ENCODE data around the gene CHD5. TPM values are rescaled to one million over a fixed set of nuclear protein-coding genes. Genes with fewer than 3 reads are reported as not detected.

The CHD5 gene
- total and polyA plus RNA-seq, 2 of the 13 experiments (the other 11 are each of a cell fraction or from before 2014, with no cell fraction given), result 0.02 to 0.21 TPM

- TF ChIP-seq ZBTB2 (CRISPR knock-in tag; IDR thresholded peaks at IDR 0.05; ENCODE audit: low read depth) (no peak), ZBTB10 (CRISPR knock-in tag; IDR thresholded peaks at IDR 0.05; ENCODE audit: borderline replicate concordance) (no peak), ZNF589 (CRISPR knock-in tag; conservative IDR thresholded peaks at IDR 0.05) (no peak), ELF4 (CRISPR knock-in tag; IDR thresholded peaks at IDR 0.05; ENCODE audit: borderline replicate concordance) (no peak)
Measured at GRCh38 chr1:6225651-6226050, 45.5 kb upstream of the CHD5 start (continued).

- H3K79me2 ChIP-seq (ENCODE audit: insufficient read depth, low read length), result no peaks in the 10 kb centered on the region
- peak; percentile 13; the same call in 1 of the 3 replicates for ATAC-seq
- no peak overlapping the region for H3K4me2 ChIP-seq (ENCODE audit: low read depth, low read length)
- H3K36me3 ChIP-seq (replicated peaks in 1 of 2; ENCODE audit: control insufficient read depth in 1 of 2, insufficient read depth in 2 of 2, low read length in 2 of 2), result peaks cover 9 to 49% of the 10 kb centered on the region in 2 experiments; a peak in 4 of 5 replicates
- ChIA-PET CTCF (ENCODE audit: low intra/inter-chr PET ratio, low total read pairs) (no interaction called here), POLR2A (interaction anchor here (0.7 to 1.6 kb wide), 2 partner anchors 12 to 18 kb away, joined by 3 read pairs; no protein-coding TSS in a partner anchor)
- H4K20me1 ChIP-seq (ENCODE audit: insufficient read depth, low read length), result no peaks in the 10 kb centered on the region
- H3K27me3 ChIP-seq (ENCODE audit: control insufficient read depth in 1 of 2, insufficient read depth in 2 of 2, low read length in 2 of 2), result no peaks in the 10 kb centered on the region
- no peak for DNase-seq (ENCODE audit: low spot score)
- H3K9me3 ChIP-seq (ENCODE audit: low read length), result no peaks in the 10 kb centered on the region
- WGBS (ENCODE audit: low lambda C conversion rate), result 93% methylated on average over 11 of the region's 15 CpGs
- in situ Hi-C loops (cut with HindIII; ENCODE audit: extremely low pct_ligation_motif_present, low pct_unique_long_range_greater_than_20kb), result no loop called here
- no peak overlapping the region for H2AFZ ChIP-seq (ENCODE audit: low read length)
- no peaks in the 10 kb centered on the region for H3K4me1 ChIP-seq (ENCODE audit: insufficient read depth, low read length)
- FAIRE-seq, result no peak
- no TSS peak for BruUV-seq (replicated peaks)
- H3K27ac ChIP-seq (ENCODE audit: extremely low read length, insufficient read depth, low read length), result no peak overlapping the region
- intact Hi-C loops (cut with micrococcal nuclease; ENCODE audit: unreplicated experiment), result no loop called here
- TF ChIP-seq AGO2 (optimal IDR thresholded peaks at IDR 0.05; ENCODE audit: low read depth, low read length), result peak; percentile 29
- no peak for TF ChIP-seq POLR2A (IDR thresholded peaks at IDR 0.05; ENCODE audit: insufficient read depth in 1 of 2, low read depth in 2 of 2, low read length in 2 of 2)
- H3K4me3 ChIP-seq (replicated peaks in 1 of 3; ENCODE audit: insufficient read depth in 1 of 3, low read depth in 2 of 3, low read length in 3 of 3), result no peak overlapping the region
- H3K9ac ChIP-seq (ENCODE audit: insufficient read depth, low read depth, low read length), result no peak overlapping the region
Measured at GRCh38 chr1:6224718-6225117, 44.6 kb upstream of the CHD5 start.

Measured in HepG2 (cell line).